Esophagus muscularis mucosa (tissue), 4 donors: ENCODE results near the gene C16orf96. TPM values are rescaled to one million over a fixed set of nuclear protein-coding genes. Genes with fewer than 3 reads are reported as not detected.
A peak's percentile ranks its signal among the peaks of the same experiment; 100 is the strongest.

Experiments
- DNase-seq: peaks from one replicate; pipeline ENCODE4 v3.0.0-alpha.2; 2017; ENCODE audit errors: extremely low spot score
- H3K27ac ChIP-seq, 4 donors: fragments of 200-600 bp; sonication (generic); replicated peaks in 1 of 4; 1 replicate in 3 of 4; 2 replicates in 1 of 4; pipeline ENCODE4 v1.5.1; 2016 to 2019; ENCODE audit warnings: mild to moderate bottlenecking in 1 of 4
- H3K27me3 ChIP-seq, 4 donors: fragments of 200-600 bp; sonication (generic); one replicate each; pipeline versions ENCODE4 v1.5.1 to v1.6.0; 2016 to 2019
- H3K36me3 ChIP-seq, 4 donors: fragments of 200-600 bp; sonication (generic); one replicate each; pipeline ENCODE4 v1.5.1; 2016 to 2019
- H3K4me1 ChIP-seq, 4 donors: fragments of 200-600 bp; sonication (generic); one replicate each; pipeline ENCODE4 v1.5.1; 2016 to 2019
- H3K4me3 ChIP-seq, 4 donors: fragments of 200-600 bp; sonication (generic); 1 replicate in 2 of 4; 2 replicates in 2 of 4; pipeline ENCODE4 v1.5.1; 2016 to 2019; ENCODE audit warnings: mild to moderate bottlenecking in 4 of 4, moderate library complexity in 1 of 4
- H3K9me3 ChIP-seq, 4 donors: fragments of 200-600 bp; sonication (generic); 1 replicate in 3 of 4; 2 replicates in 1 of 4; pipeline ENCODE4 v1.5.1; 2016 to 2019
- CTCF ChIP-seq, 3 experiments: fragments of 200-600 bp in 2 of 3; fragments of 450-650 bp in 1 of 3; sonication (generic) in 2 of 3; IDR thresholded peaks; one replicate each; pipeline ENCODE4 v1.5.1; 2017 to 2019; ENCODE audit warnings: antibody characterized with exemption in 3 of 3, mild to moderate bottlenecking in 2 of 3, moderate library complexity in 1 of 3
- EP300 ChIP-seq: sonication (generic); formaldehyde crosslinking; IDR thresholded peaks from one replicate; pipeline ENCODE4 v1.6.1; 2017; ENCODE audit warnings: antibody characterized with exemption
- POLR2A ChIP-seq: fragments of 450-650 bp; IDR thresholded peaks from one replicate; pipeline ENCODE4 v1.6.1; 2017; ENCODE audit warnings: antibody characterized with exemption, moderate library complexity, mild to moderate bottlenecking, low read depth
- POLR2AphosphoS5 ChIP-seq, 2 donors: sonication (generic); formaldehyde crosslinking; IDR thresholded peaks; one replicate each; pipeline ENCODE4 v1.6.1; 2017; ENCODE audit warnings: antibody characterized with exemption in 2 of 2
- WGBS: methylation state at CpG from one replicate; pipeline ENCODE4 v1.1.5; 2018; 5-methylcytosine and 5-hydroxymethylcytosine counted together
- intact Hi-C: fragments of 100-400 bp; cut with DNase I; formaldehyde crosslinking; loops from one replicate; pipeline ENCODE4 v1.15.1; 2023
- total RNA-seq, 4 donors: library from RNA; depleted of rRNA; stranded (reverse); fragments of >200 nt; gene quantifications; one replicate each; pipeline versions ENCODE4 v1.1.0 to v1.2.1, GENCODE V29; 2016

C16orf96 gene
- total RNA-seq, 4 donors from 2014 or later: not detected

GRCh38 chr16:4523686-4524085, 32.5 kb upstream of the C16orf96 start:
- TF ChIP-seq POLR2AphosphoS5 (IDR thresholded peaks at IDR 0.05): no peak

GRCh38 chr16:4524571-4524970, 31.6 kb upstream of the C16orf96 start:
- intact Hi-C loops: no loop called here
- H3K27ac ChIP-seq: no peak overlapping the region
- peaks cover 0 to 18% (median 6%) of the 10 kb centered on the region in 4 donors for H3K36me3 ChIP-seq
- no peaks in the 10 kb centered on the region for H3K27me3 ChIP-seq
- no peak for DNase-seq
- TF ChIP-seq CTCF (IDR thresholded peaks at IDR 0.05): no peak
- TF ChIP-seq EP300: no peak
- TF ChIP-seq POLR2A: no peak
- TF ChIP-seq POLR2AphosphoS5 (IDR thresholded peaks at IDR 0.05): no peak
- H3K9me3 ChIP-seq: no peaks in the 10 kb centered on the region
- H3K4me3 ChIP-seq: no peak overlapping the region
- H3K4me1 ChIP-seq: peaks cover 29 to 54% (median 33%) of the 10 kb centered on the region in 4 donors

More at GRCh38 chr16:4523686-4524085, 32.5 kb upstream of the C16orf96 start:
- Histone ChIP-seq H3K27me3 (no peaks in the 10 kb centered on the region), H3K4me3 (no peak overlapping the region), H3K9me3 (no peaks in the 10 kb centered on the region), H3K4me1 (peaks cover 21 to 45% (median 24%) of the 10 kb centered on the region in 4 donors), H3K36me3 (peaks cover 0 to 18% (median 6%) of the 10 kb centered on the region in 4 donors), H3K27ac (no peak overlapping the region)
- intact Hi-C loops: no loop called here
- DNase-seq: no peak
- 98% methylated on average over 4 of the region's 4 CpGs for WGBS

GRCh38 chr16:4525069-4525468, 31.1 kb upstream of the C16orf96 start:
- intact Hi-C loops: no loop called here
- Histone ChIP-seq H3K4me3 (no peak overlapping the region), H3K27me3 (no peaks in the 10 kb centered on the region), H3K27ac (no peak overlapping the region), H3K36me3 (peaks cover 0 to 18% (median 6%) of the 10 kb centered on the region in 4 donors), H3K9me3 (no peaks in the 10 kb centered on the region), H3K4me1 (peaks cover 32 to 57% (median 36%) of the 10 kb centered on the region in 4 donors)
- 86% methylated on average over 7 of the region's 7 CpGs for WGBS
- no peak for DNase-seq
- TF ChIP-seq POLR2A (no peak), POLR2AphosphoS5 (IDR thresholded peaks at IDR 0.05) (no peak)

- TF ChIP-seq CTCF (IDR thresholded peaks at IDR 0.05) (no peak), POLR2AphosphoS5 (IDR thresholded peaks at IDR 0.05) (no peak), EP300 (no peak), POLR2A (no peak)
- DNase-seq: no peak
- Histone ChIP-seq H3K4me1 (peaks cover 32 to 57% (median 37%) of the 10 kb centered on the region in 4 donors), H3K36me3 (peaks cover 0 to 18% (median 6%) of the 10 kb centered on the region in 4 donors), H3K27ac (no peak overlapping the region), H3K27me3 (no peaks in the 10 kb centered on the region), H3K9me3 (no peaks in the 10 kb centered on the region), H3K4me3 (no peak overlapping the region)
- WGBS: 84% methylated on average over 12 of the region's 13 CpGs
- intact Hi-C loops: no loop called here
These were observed 30.4 kb upstream of the C16orf96 start for GRCh38 chr16:4525634-4526277.

GRCh38 chr16:4529085-4530060, 26.8 kb upstream of the C16orf96 start:
- H3K27ac ChIP-seq: peak overlapping the region in 2 of 4 donors; percentile 17 to 44
- H3K36me3 ChIP-seq: peaks cover 0 to 16% (median 9%) of the 10 kb centered on the region in 4 donors
- TF ChIP-seq POLR2AphosphoS5 (IDR thresholded peaks at IDR 0.05) (no peak), EP300 (no peak), POLR2A (no peak), CTCF (IDR thresholded peaks at IDR 0.05) (no peak)
- 38% methylated on average over 15 of the region's 16 CpGs for WGBS
- DNase-seq: no peak
- no peaks in the 10 kb centered on the region for H3K27me3 ChIP-seq
- peaks cover 21 to 36% (median 31%) of the 10 kb centered on the region in 4 donors for H3K4me1 ChIP-seq
- H3K9me3 ChIP-seq: no peaks in the 10 kb centered on the region
- intact Hi-C loops: no loop called here
- H3K4me3 ChIP-seq: no peak overlapping the region
